Uterus (tissue), 2 donors: Measurements from ENCODE around the gene TEAD4.

Experiments
- POLR2A ChIP-seq, 2 donors: fragments of 450-650 bp; IDR thresholded peaks; one replicate each; pipeline ENCODE4 v1.6.1; 2016; ENCODE audit warnings: antibody characterized with exemption in 2 of 2, mild to moderate bottlenecking in 1 of 2, moderate library complexity in 1 of 2
- TF ChIP-seq, protein P1 (sequence below), 4 experiments: fragments of 200-600 bp in 2 of 4; fragments of 450-650 bp in 2 of 4; sonication (generic) in 2 of 4; IDR thresholded peaks; one replicate each; pipeline ENCODE4 v1.5.1; 2016 to 2019; ENCODE audit warnings: antibody characterized with exemption in 4 of 4, mild to moderate bottlenecking in 2 of 4, moderate library complexity in 1 of 4

GRCh38 chr12:2976581-2976996 lies 17.4 kb downstream of the TEAD4 start:
- TF ChIP-seq, protein P1, sequence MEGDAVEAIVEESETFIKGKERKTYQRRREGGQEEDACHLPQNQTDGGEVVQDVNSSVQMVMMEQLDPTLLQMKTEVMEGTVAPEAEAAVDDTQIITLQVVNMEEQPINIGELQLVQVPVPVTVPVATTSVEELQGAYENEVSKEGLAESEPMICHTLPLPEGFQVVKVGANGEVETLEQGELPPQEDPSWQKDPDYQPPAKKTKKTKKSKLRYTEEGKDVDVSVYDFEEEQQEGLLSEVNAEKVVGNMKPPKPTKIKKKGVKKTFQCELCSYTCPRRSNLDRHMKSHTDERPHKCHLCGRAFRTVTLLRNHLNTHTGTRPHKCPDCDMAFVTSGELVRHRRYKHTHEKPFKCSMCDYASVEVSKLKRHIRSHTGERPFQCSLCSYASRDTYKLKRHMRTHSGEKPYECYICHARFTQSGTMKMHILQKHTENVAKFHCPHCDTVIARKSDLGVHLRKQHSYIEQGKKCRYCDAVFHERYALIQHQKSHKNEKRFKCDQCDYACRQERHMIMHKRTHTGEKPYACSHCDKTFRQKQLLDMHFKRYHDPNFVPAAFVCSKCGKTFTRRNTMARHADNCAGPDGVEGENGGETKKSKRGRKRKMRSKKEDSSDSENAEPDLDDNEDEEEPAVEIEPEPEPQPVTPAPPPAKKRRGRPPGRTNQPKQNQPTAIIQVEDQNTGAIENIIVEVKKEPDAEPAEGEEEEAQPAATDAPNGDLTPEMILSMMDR (IDR thresholded peaks at IDR 0.05): no peak
- no peak for TF ChIP-seq POLR2A (IDR thresholded peaks at IDR 0.05)
